Measurements from ENCODE around the gene FYB1.

Gene FYB1

GRCh38 chr5:39206630-39207321 is 12.6 kb downstream of the FYB1 start:
- in situ Hi-C loops (cut with MboI; ENCODE audit: low sequenced_read_pairs) = no loop called here

- in situ Hi-C loops (cut with MboI; ENCODE audit: low sequenced_read_pairs) = no loop called here
These were observed 13.8 kb downstream of the FYB1 start for GRCh38 chr5:39205550-39205949.

GRCh38 chr5:39203951-39204350 is 15.4 kb downstream of the FYB1 start:
- in situ Hi-C loops (cut with MboI; ENCODE audit: low sequenced_read_pairs) = no loop called here

GRCh38 chr5:39203275-39203922 is 16.0 kb downstream of the FYB1 start:
- in situ Hi-C loops (cut with MboI; ENCODE audit: low sequenced_read_pairs) = no loop called here

- in situ Hi-C loops (cut with MboI; ENCODE audit: low sequenced_read_pairs) = no loop called here
These were observed 16.6 kb downstream of the FYB1 start for GRCh38 chr5:39202597-39203274.

GRCh38 chr5:39201781-39202596 is 17.4 kb downstream of the FYB1 start:
- in situ Hi-C loops (cut with MboI; ENCODE audit: low sequenced_read_pairs) = no loop called here

- in situ Hi-C loops (cut with MboI; ENCODE audit: low sequenced_read_pairs) = no loop called here
These were observed 18.1 kb downstream of the FYB1 start for GRCh38 chr5:39201160-39201780.

GRCh38 chr5:39200081-39200480 is 19.3 kb downstream of the FYB1 start:
- in situ Hi-C loops (cut with MboI; ENCODE audit: low sequenced_read_pairs) = no loop called here

- in situ Hi-C loops (cut with MboI; ENCODE audit: low sequenced_read_pairs) = no loop called here
These were observed 20.0 kb downstream of the FYB1 start for GRCh38 chr5:39199335-39199734.

GRCh38 chr5:39198127-39198526 is 21.2 kb downstream of the FYB1 start:
- in situ Hi-C loops (cut with MboI; ENCODE audit: low sequenced_read_pairs) = no loop called here

- in situ Hi-C loops (cut with MboI; ENCODE audit: low sequenced_read_pairs) = no loop called here
These were observed 21.8 kb downstream of the FYB1 start for GRCh38 chr5:39197556-39197955.

- in situ Hi-C loops (cut with MboI; ENCODE audit: low sequenced_read_pairs) = no loop called here
These were observed 24.1 kb downstream of the FYB1 start for GRCh38 chr5:39195198-39195826.

- in situ Hi-C loops (cut with MboI; ENCODE audit: low sequenced_read_pairs) = no loop called here
These were observed 24.8 kb downstream of the FYB1 start for GRCh38 chr5:39194466-39195136.

- in situ Hi-C loops (cut with MboI; ENCODE audit: low sequenced_read_pairs) = no loop called here
These were observed 25.6 kb downstream of the FYB1 start for GRCh38 chr5:39193553-39194465.

GRCh38 chr5:39192450-39193160 is 26.8 kb downstream of the FYB1 start:
- in situ Hi-C loops (cut with MboI; ENCODE audit: low sequenced_read_pairs) = no loop called here

- in situ Hi-C loops (cut with MboI; ENCODE audit: low sequenced_read_pairs) = no loop called here
These were observed 28.1 kb downstream of the FYB1 start for GRCh38 chr5:39191216-39191615.

GRCh38 chr5:39190311-39191102 is 28.9 kb downstream of the FYB1 start:
- in situ Hi-C loops (cut with MboI; ENCODE audit: low sequenced_read_pairs) = no loop called here

Data from hTERT RPE-1 (cell line).